DND-41 (cell line): Measurements from ENCODE around the gene EEF1G.

Experiments used
- CTCF ChIP-seq: IDR thresholded peaks from 2 replicates; pipeline ENCODE4 v1.5.1; 2012; ENCODE audit warnings: borderline replicate concordance, low read length, moderate library complexity, mild to moderate bottlenecking; ENCODE audit not compliant: poor library complexity, severe bottlenecking; ENCODE audit errors: extremely low read depth
- EZH2 ChIP-seq: IDR thresholded peaks from 3 replicates; pipeline ENCODE4 v1.6.1; 2012; ENCODE audit warnings: borderline replicate concordance, low read depth, mild to moderate bottlenecking, moderate library complexity, low read length, inconsistent platforms; ENCODE audit not compliant: severe bottlenecking

- no peak for TF ChIP-seq CTCF
- TF ChIP-seq EZH2 = no peak
Observed at GRCh38 chr11:62546929-62547625, 26.6 kb downstream of the EEF1G start.
